ENCODE data around the gene CORO7. TPM values are rescaled to one million over a fixed set of nuclear protein-coding genes. Genes with fewer than 3 reads are reported as not detected.

The CORO7 gene
- polyA plus RNA-seq, 2 of the 4 experiments (the other 2 are of a cell fraction) = 6.0 to 11.9 TPM

- no peak overlapping the region for H3K4me2 ChIP-seq
- POLR2A ChIA-PET = no interaction called here
- WGBS (ENCODE audit: missing lambda C conversion rate) = 72% methylated on average over 10 of the region's 14 CpGs
- H3K9me3 ChIP-seq = no peaks in the 10 kb centered on the region
- ATAC-seq = peak in 1 of 2 experiments; percentile 11; a peak in 3 of 6 replicates
- 0 out of 2 replicates have a peak, but pooled peaks have one; percentile 4 for TF ChIP-seq GATA3 (IDR thresholded peaks at IDR 0.05; ENCODE audit: borderline replicate concordance)
- TF ChIP-seq HOXB5 (CRISPR knock-in tag; IDR thresholded peaks at IDR 0.05) = no peak
- peaks cover 19% of the 10 kb centered on the region; the same call in 2 of the 3 replicates for H3K4me1 ChIP-seq
- CTCF ChIA-PET = interaction anchor here (1.3 to 22.8 kb wide), 9 partner anchors 10 to 139 kb away, joined by 3 to 423 read pairs (median 10); partner anchors contain the start of genes GLIS2 and PAM16
- no peak for DNase-seq (ENCODE audit: low read depth in 1 of 2, low spot score in 1 of 2)
- FAIRE-seq = no peak
- H3K27ac ChIP-seq = no peak overlapping the region
- no peak overlapping the region for H3K4me3 ChIP-seq
Observed at GRCh38 chr16:4339909-4340308, 76.5 kb downstream of the CORO7 start.

GRCh38 chr16:4339455-4339854 is 76.9 kb downstream of the CORO7 start:
- no peak for FAIRE-seq
- no peak overlapping the region for H3K4me3 ChIP-seq
- ChIA-PET POLR2A (no interaction called here), CTCF (interaction anchor here (1.5 to 22.8 kb wide), 6 partner anchors 8 to 65 kb away, joined by 9 to 423 read pairs (median 34); partner anchors contain the start of genes GLIS2 and PAM16)
- no peak overlapping the region for H3K4me2 ChIP-seq
- no peak for ATAC-seq
- no peak for TF ChIP-seq CTCF (IDR thresholded peaks at IDR 0.05)
- TF ChIP-seq GATA3 (IDR thresholded peaks at IDR 0.05; ENCODE audit: borderline replicate concordance) = 0 out of 2 replicates have a peak, but pooled peaks have one; percentile 3
- DNase-seq (ENCODE audit: low read depth in 1 of 2, low spot score in 1 of 2) = no peak
- WGBS (ENCODE audit: missing lambda C conversion rate) = 66% methylated on average over 10 of the region's 10 CpGs
- H3K27ac ChIP-seq = no peak overlapping the region
- peaks cover 17% of the 10 kb centered on the region; the same call in 2 of the 3 replicates for H3K4me1 ChIP-seq
- H3K9me3 ChIP-seq = no peaks in the 10 kb centered on the region

GRCh38 chr16:4338712-4339299 is 77.6 kb downstream of the CORO7 start:
- FAIRE-seq (no peak), ATAC-seq (peak; percentile 15 to 28; a peak in 5 of 6 replicates), DNase-seq (ENCODE audit: low read depth in 1 of 2, low spot score in 1 of 2) (no peak)
- TF ChIP-seq PBX3 (IDR thresholded peaks at IDR 0.05) (peak; percentile 35; the same call in 1 of the 2 replicates), REST (IDR thresholded peaks at IDR 0.05) (no peak)
- H3K4me2 ChIP-seq = no peak overlapping the region
- peaks cover 17% of the 10 kb centered on the region; the same call in 2 of the 3 replicates for H3K4me1 ChIP-seq
- no peaks in the 10 kb centered on the region for H3K9me3 ChIP-seq
- H3K4me3 ChIP-seq = no peak overlapping the region
- ChIA-PET POLR2A (interaction anchor here (1.0 kb wide), 1 partner anchor 13 kb away, joined by 3 read pairs; no protein-coding TSS in a partner anchor), CTCF (interaction anchor here (0.9 to 22.8 kb wide), 9 partner anchors 8 to 66 kb away, joined by 3 to 423 read pairs (median 10); partner anchors contain the start of genes GLIS2 and PAM16)
- H3K27ac ChIP-seq = peak overlapping the region in 1 of 2 experiments; percentile 53; a peak in 3 of 6 replicates
- 96% methylated on average over 3 of the region's 10 CpGs for WGBS (ENCODE audit: missing lambda C conversion rate)

- FAIRE-seq (no peak), DNase-seq (ENCODE audit: low read depth in 1 of 2, low spot score in 1 of 2) (no peak), ATAC-seq (peak; percentile 28 to 39; a peak in 5 of 6 replicates)
- WGBS (ENCODE audit: missing lambda C conversion rate) = 79% methylated on average over 6 of the region's 12 CpGs
- CTCF ChIA-PET = interaction anchor here (0.9 to 22.8 kb wide), 8 partner anchors 8 to 66 kb away, joined by 3 to 423 read pairs (median 34); partner anchors contain the start of genes GLIS2 and PAM16
- Histone ChIP-seq H3K9me3 (no peaks in the 10 kb centered on the region), H3K27ac (peak overlapping the region in 1 of 2 experiments; percentile 53; a peak in 3 of 6 replicates), H3K4me3 (no peak overlapping the region), H3K4me2 (no peak overlapping the region), H3K4me1 (peaks cover 17% of the 10 kb centered on the region; the same call in 2 of the 3 replicates)
- TF ChIP-seq PBX3 (IDR thresholded peaks at IDR 0.05) = no peak
- peak; percentile 6; the same call in 1 of the 3 replicates for TF ChIP-seq SMC3 (IDR thresholded peaks at IDR 0.05)
- POLR2A ChIA-PET = interaction anchor here (1.0 kb wide), 1 partner anchor 14 kb away, joined by 3 read pairs; no protein-coding TSS in a partner anchor
Observed at GRCh38 chr16:4338125-4338582, 78.2 kb downstream of the CORO7 start.

Measured in A549 (cell line).